ENCODE data around the gene PDE4D. TPM values are rescaled to one million over a fixed set of nuclear protein-coding genes. Genes with fewer than 3 reads are reported as not detected.

The PDE4D gene
- polyA plus RNA-seq, 1 donor (not counting 4 experiments of a cell fraction or from before 2014, with no cell fraction given) = 3.6 TPM

- Histone ChIP-seq H4K20me1 (ENCODE audit: control insufficient read depth, extremely low read depth, insufficient read depth, low read length) (no peaks in the 10 kb centered on the region), H2AFZ (ENCODE audit: control insufficient read depth, low read length) (no peak overlapping the region), H3K4me2 (ENCODE audit: control insufficient read depth, extremely low read depth, insufficient read depth, low read depth, low read length) (no peak overlapping the region), H3K79me2 (ENCODE audit: control insufficient read depth, insufficient read depth, low read length) (no peaks in the 10 kb centered on the region), H3K9me1 (ENCODE audit: control insufficient read depth, extremely low read depth, insufficient read depth, low read length) (no peaks in the 10 kb centered on the region), H3K27me3 (ENCODE audit: control insufficient read depth, extremely low read depth, insufficient read depth, low read length) (no peaks in the 10 kb centered on the region), H3K4me3 (ENCODE audit: control insufficient read depth in 2 of 3, extremely low read depth in 1 of 3, insufficient read depth in 2 of 3, low read depth in 1 of 3, low read length in 3 of 3) (no peak overlapping the region), H3K27ac (ENCODE audit: control insufficient read depth, insufficient read depth, low read length) (no peak overlapping the region), H3K9ac (ENCODE audit: control insufficient read depth, extremely low read depth, insufficient read depth, low read length) (no peak overlapping the region), H3K9me3 (ENCODE audit: control insufficient read depth, low read depth, low read length) (no peaks in the 10 kb centered on the region), H3K4me1 (ENCODE audit: control insufficient read depth, extremely low read depth, insufficient read depth, low read length) (no peaks in the 10 kb centered on the region), H3K36me3 (ENCODE audit: control insufficient read depth in 2 of 2, extremely low read depth in 1 of 2, insufficient read depth in 2 of 2, low read length in 2 of 2) (no peaks in the 10 kb centered on the region)
- DNase-seq (ENCODE audit: low read depth, low spot score) (no peak), FAIRE-seq (no peak)
- TF ChIP-seq CTCF (optimal IDR thresholded peaks at IDR 0.05 in 1 of 3, IDR thresholded peaks at IDR 0.05 in 1 of 3, conservative IDR thresholded peaks at IDR 0.05 in 1 of 3; ENCODE audit: extremely low read depth in 1 of 3, insufficient read depth in 2 of 3, low read length in 3 of 3) (no peak), EZH2 (IDR thresholded peaks at IDR 0.05; ENCODE audit: low read length) (no peak)
- dilution Hi-C loops (cut with MboI; ENCODE audit: extremely low pct_ligation_motif_present, low sequenced_read_pairs) = no loop called here
Measured at GRCh38 chr5:59921816-59922215, 28.3 kb upstream of the PDE4D start.

- Histone ChIP-seq H3K36me3 (ENCODE audit: control insufficient read depth in 2 of 2, extremely low read depth in 1 of 2, insufficient read depth in 2 of 2, low read length in 2 of 2) (no peaks in the 10 kb centered on the region), H3K27ac (ENCODE audit: control insufficient read depth, insufficient read depth, low read length) (no peak overlapping the region), H3K9me3 (ENCODE audit: control insufficient read depth, low read depth, low read length) (no peaks in the 10 kb centered on the region), H3K4me2 (ENCODE audit: control insufficient read depth, extremely low read depth, insufficient read depth, low read depth, low read length) (no peak overlapping the region), H4K20me1 (ENCODE audit: control insufficient read depth, extremely low read depth, insufficient read depth, low read length) (no peaks in the 10 kb centered on the region), H3K79me2 (ENCODE audit: control insufficient read depth, insufficient read depth, low read length) (no peaks in the 10 kb centered on the region), H3K9me1 (ENCODE audit: control insufficient read depth, extremely low read depth, insufficient read depth, low read length) (no peaks in the 10 kb centered on the region), H3K27me3 (ENCODE audit: control insufficient read depth, extremely low read depth, insufficient read depth, low read length) (no peaks in the 10 kb centered on the region), H3K4me1 (ENCODE audit: control insufficient read depth, extremely low read depth, insufficient read depth, low read length) (no peaks in the 10 kb centered on the region), H2AFZ (ENCODE audit: control insufficient read depth, low read length) (no peak overlapping the region), H3K4me3 (ENCODE audit: control insufficient read depth in 2 of 3, extremely low read depth in 1 of 3, insufficient read depth in 2 of 3, low read depth in 1 of 3, low read length in 3 of 3) (no peak overlapping the region), H3K9ac (ENCODE audit: control insufficient read depth, extremely low read depth, insufficient read depth, low read length) (no peak overlapping the region)
- TF ChIP-seq EZH2 (IDR thresholded peaks at IDR 0.05; ENCODE audit: low read length) (no peak), CTCF (optimal IDR thresholded peaks at IDR 0.05 in 1 of 3, IDR thresholded peaks at IDR 0.05 in 1 of 3, conservative IDR thresholded peaks at IDR 0.05 in 1 of 3; ENCODE audit: extremely low read depth in 1 of 3, insufficient read depth in 2 of 3, low read length in 3 of 3) (no peak)
- FAIRE-seq = no peak
- DNase-seq (ENCODE audit: low read depth, low spot score) = no peak
- dilution Hi-C loops (cut with MboI; ENCODE audit: extremely low pct_ligation_motif_present, low sequenced_read_pairs) = no loop called here
Measured at GRCh38 chr5:59919484-59919883, 26.0 kb upstream of the PDE4D start.
